Nephron progenitor cell (in vitro differentiated cells): ENCODE results near the gene SMIM14.

Source experiments
- DNase-seq: peaks from one replicate; pipeline ENCODE4 v3.0.0; 2021
- H3K27ac Mint-ChIP-seq: 2 replicates; pipeline ENCODE4 v1.8.0; 2021; ENCODE audit warnings: mild to moderate bottlenecking, moderate library complexity, mixed read lengths
- H3K27me3 Mint-ChIP-seq: 2 replicates; pipeline ENCODE4 v1.8.0; 2021; ENCODE audit warnings: mild to moderate bottlenecking, low read depth, mixed read lengths; ENCODE audit not compliant: poor library complexity
- H3K36me3 Mint-ChIP-seq: 2 replicates; pipeline ENCODE4 v1.8.0; 2021; ENCODE audit warnings: low read depth, mixed read lengths
- H3K4me1 Mint-ChIP-seq: 2 replicates; pipeline ENCODE4 v1.8.0; 2021; ENCODE audit warnings: mixed read lengths
- H3K4me3 Mint-ChIP-seq: 2 replicates; pipeline ENCODE4 v1.8.0; 2021; ENCODE audit warnings: mild to moderate bottlenecking, moderate library complexity, mixed read lengths
- H3K9me3 Mint-ChIP-seq: 2 replicates; pipeline ENCODE4 v1.8.0; 2021; ENCODE audit warnings: mild to moderate bottlenecking, moderate library complexity, mixed read lengths
- CTCF ChIP-seq: fragments of 200-600 bp; sonication (generic); IDR thresholded peaks from 2 replicates; pipeline ENCODE4 v1.5.0; 2021; ENCODE audit warnings: antibody characterized with exemption

The SMIM14 gene

GRCh38 chr4:39668887-39669286 lies 30.2 kb upstream of the SMIM14 start:
- TF ChIP-seq CTCF, result no peak
- no peaks in the 10 kb centered on the region for H3K4me1 Mint-ChIP-seq
- peaks cover 4% of the 10 kb centered on the region for H3K9me3 Mint-ChIP-seq
- H3K27ac Mint-ChIP-seq, result no peak overlapping the region
- H3K4me3 Mint-ChIP-seq, result no peak overlapping the region
- no peaks in the 10 kb centered on the region for H3K36me3 Mint-ChIP-seq
- DNase-seq, result no peak
- H3K27me3 Mint-ChIP-seq, result peaks cover 15% of the 10 kb centered on the region

- Mint-ChIP-seq H3K27me3 (peaks cover 12% of the 10 kb centered on the region), H3K27ac (no peak overlapping the region), H3K36me3 (no peaks in the 10 kb centered on the region), H3K4me3 (no peak overlapping the region), H3K9me3 (peaks cover 4% of the 10 kb centered on the region), H3K4me1 (no peaks in the 10 kb centered on the region)
- TF ChIP-seq CTCF, result no peak
- DNase-seq, result no peak
These were observed 29.0 kb upstream of the SMIM14 start for GRCh38 chr4:39667706-39668105.

- no peak overlapping the region for H3K4me3 Mint-ChIP-seq
These were observed 26.4 kb upstream of the SMIM14 start for GRCh38 chr4:39664828-39665731.

GRCh38 chr4:39662683-39663082 lies 24.0 kb upstream of the SMIM14 start:
- H3K36me3 Mint-ChIP-seq, result no peaks in the 10 kb centered on the region
- no peaks in the 10 kb centered on the region for H3K9me3 Mint-ChIP-seq
- H3K27ac Mint-ChIP-seq, result no peak overlapping the region
- peaks cover 5% of the 10 kb centered on the region for H3K27me3 Mint-ChIP-seq
- H3K4me1 Mint-ChIP-seq, result no peaks in the 10 kb centered on the region
- no peak overlapping the region for H3K4me3 Mint-ChIP-seq
- no peak for DNase-seq
- no peak for TF ChIP-seq CTCF

More at GRCh38 chr4:39664828-39665731, 26.4 kb upstream of the SMIM14 start:
- H3K27me3 Mint-ChIP-seq, result peaks cover 9% of the 10 kb centered on the region
- no peaks in the 10 kb centered on the region for H3K4me1 Mint-ChIP-seq
- H3K9me3 Mint-ChIP-seq, result no peaks in the 10 kb centered on the region
- no peaks in the 10 kb centered on the region for H3K36me3 Mint-ChIP-seq
- DNase-seq, result no peak
- no peak overlapping the region for H3K27ac Mint-ChIP-seq
- TF ChIP-seq CTCF, result no peak

GRCh38 chr4:39660757-39661156 lies 22.1 kb upstream of the SMIM14 start:
- Mint-ChIP-seq H3K36me3 (no peaks in the 10 kb centered on the region), H3K27ac (no peak overlapping the region), H3K9me3 (no peaks in the 10 kb centered on the region), H3K4me1 (no peaks in the 10 kb centered on the region), H3K27me3 (no peaks in the 10 kb centered on the region), H3K4me3 (no peak overlapping the region)
- no peak for DNase-seq
- no peak for TF ChIP-seq CTCF

- H3K4me1 Mint-ChIP-seq, result no peaks in the 10 kb centered on the region
- TF ChIP-seq CTCF, result no peak
- H3K27ac Mint-ChIP-seq, result no peak overlapping the region
- DNase-seq, result no peak
- no peaks in the 10 kb centered on the region for H3K27me3 Mint-ChIP-seq
- H3K36me3 Mint-ChIP-seq, result no peaks in the 10 kb centered on the region
- no peaks in the 10 kb centered on the region for H3K9me3 Mint-ChIP-seq
- no peak overlapping the region for H3K4me3 Mint-ChIP-seq
These were observed 21.4 kb upstream of the SMIM14 start for GRCh38 chr4:39660045-39660444.
